ENCODE results near the gene CFC1.
"Not testable (repeated sequence)": the region's sequence is repeated elsewhere in the genome, so short reads cannot be mapped to it uniquely, and the experiment has no call there.

Gene CFC1

DNA sequence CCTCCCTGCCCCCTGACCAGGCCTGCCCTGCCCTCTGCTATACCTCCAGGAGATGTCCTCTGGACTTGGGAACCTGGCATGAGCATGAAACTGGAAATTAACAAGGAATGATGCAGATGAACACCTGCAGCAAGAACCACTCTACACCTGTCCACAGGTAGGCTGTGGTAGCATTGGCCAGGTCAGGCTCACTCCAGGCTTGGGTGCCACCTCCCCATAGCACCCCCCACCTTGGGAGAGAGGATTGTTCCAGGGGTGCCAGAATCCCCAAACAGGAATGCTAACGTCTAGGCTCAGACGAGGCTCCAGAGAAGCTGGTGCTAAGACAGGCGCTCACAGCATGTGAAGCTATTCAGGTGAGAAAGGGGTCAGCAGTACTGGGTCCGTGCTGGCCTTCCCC is 5.4 kb downstream of the CFC1 start:
- not testable (repeated sequence) for H3K36me3 ChIP-seq (ENCODE audit: control insufficient read depth, insufficient read depth, low read length); DNase-seq (ENCODE audit: extremely low read depth, insufficient read length); H3K27me3 ChIP-seq (replicated peaks; ENCODE audit: control insufficient read depth, insufficient read depth, low read length); H3K4me3 ChIP-seq (replicated peaks; ENCODE audit: low read depth, low read length)

DNA sequence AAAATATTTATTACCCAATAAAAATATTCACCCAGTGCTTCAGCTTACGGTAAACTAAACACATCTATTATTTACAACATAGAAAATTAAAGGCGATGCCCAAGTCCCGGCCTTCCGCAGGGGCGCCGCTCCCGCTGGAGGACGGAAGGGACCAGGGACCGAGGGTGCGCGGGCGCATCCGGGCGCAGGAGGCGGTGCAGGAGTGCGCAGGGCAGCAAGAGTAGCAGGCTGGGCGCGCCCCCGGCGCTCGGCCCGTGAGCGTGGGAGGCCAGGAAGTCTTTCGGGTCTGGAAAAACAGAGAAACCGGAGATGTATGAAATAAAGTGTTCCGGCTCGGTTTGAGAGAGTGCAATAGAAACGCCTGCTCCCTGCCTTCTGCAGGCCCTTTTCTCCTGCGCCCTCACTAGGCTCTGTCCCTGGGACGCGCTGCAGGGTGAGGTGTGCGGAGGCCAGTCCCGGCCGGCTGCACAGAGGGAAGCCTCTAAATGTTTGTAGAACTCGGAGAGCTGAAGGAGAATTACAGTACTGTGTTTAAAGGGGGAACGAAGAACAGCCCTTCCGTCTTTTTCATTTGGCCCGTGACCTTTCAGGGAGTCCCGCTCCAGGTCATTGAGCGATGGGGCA is 6.5 kb downstream of the CFC1 start:
- not testable (repeated sequence) for H3K27me3 ChIP-seq (replicated peaks; ENCODE audit: control insufficient read depth, insufficient read depth, low read length); H3K4me3 ChIP-seq (replicated peaks; ENCODE audit: low read depth, low read length)

GRCh38 chr2:130590842-130591359 is 8.5 kb downstream of the CFC1 start:
- H3K4me3 ChIP-seq (replicated peaks; ENCODE audit: low read depth, low read length); DNase-seq (ENCODE audit: extremely low read depth, insufficient read length); H3K27me3 ChIP-seq (replicated peaks; ENCODE audit: control insufficient read depth, insufficient read depth, low read length); H3K36me3 ChIP-seq (ENCODE audit: control insufficient read depth, insufficient read depth, low read length): not testable (repeated sequence)

More for the DNA sequence above, 6.5 kb downstream of the CFC1 start:
- DNase-seq (ENCODE audit: extremely low read depth, insufficient read length); H3K36me3 ChIP-seq (ENCODE audit: control insufficient read depth, insufficient read depth, low read length): not testable (repeated sequence)

DNA sequence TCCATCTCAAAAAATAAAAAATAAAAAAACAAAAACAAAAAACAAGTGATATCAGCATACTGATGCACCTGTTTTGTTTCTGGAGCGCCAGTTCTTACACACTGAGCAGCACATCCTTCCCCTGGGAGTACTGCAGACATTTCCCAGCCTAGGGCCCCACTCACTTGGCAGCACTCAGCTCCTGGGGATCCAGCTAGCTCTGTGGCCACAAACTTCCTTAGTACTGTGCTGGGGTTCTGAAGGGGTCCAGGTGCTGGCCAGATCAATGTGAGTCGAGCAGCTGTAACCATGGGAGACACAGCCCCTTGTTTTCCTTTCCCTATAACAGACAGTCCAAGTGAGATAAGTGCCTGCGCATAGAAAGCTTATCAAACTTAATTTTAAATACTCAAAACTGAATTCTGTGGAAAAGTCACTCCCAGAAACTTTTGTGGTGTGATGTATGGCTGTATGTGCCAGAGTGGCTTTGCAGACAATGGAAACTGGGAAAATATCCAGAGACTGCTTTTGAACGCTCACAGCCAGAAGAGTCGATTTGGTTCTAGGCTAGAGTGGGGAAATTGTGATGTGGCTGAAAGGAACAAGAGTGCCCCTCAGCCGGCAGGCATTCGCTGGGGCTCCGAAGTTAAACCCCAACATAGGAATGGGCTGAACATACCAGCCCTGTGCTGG is 9.1 kb downstream of the CFC1 start:
- H3K36me3 ChIP-seq (ENCODE audit: control insufficient read depth, insufficient read depth, low read length); H3K4me3 ChIP-seq (replicated peaks; ENCODE audit: low read depth, low read length); DNase-seq (ENCODE audit: extremely low read depth, insufficient read length); H3K27me3 ChIP-seq (replicated peaks; ENCODE audit: control insufficient read depth, insufficient read depth, low read length): not testable (repeated sequence)

DNA sequence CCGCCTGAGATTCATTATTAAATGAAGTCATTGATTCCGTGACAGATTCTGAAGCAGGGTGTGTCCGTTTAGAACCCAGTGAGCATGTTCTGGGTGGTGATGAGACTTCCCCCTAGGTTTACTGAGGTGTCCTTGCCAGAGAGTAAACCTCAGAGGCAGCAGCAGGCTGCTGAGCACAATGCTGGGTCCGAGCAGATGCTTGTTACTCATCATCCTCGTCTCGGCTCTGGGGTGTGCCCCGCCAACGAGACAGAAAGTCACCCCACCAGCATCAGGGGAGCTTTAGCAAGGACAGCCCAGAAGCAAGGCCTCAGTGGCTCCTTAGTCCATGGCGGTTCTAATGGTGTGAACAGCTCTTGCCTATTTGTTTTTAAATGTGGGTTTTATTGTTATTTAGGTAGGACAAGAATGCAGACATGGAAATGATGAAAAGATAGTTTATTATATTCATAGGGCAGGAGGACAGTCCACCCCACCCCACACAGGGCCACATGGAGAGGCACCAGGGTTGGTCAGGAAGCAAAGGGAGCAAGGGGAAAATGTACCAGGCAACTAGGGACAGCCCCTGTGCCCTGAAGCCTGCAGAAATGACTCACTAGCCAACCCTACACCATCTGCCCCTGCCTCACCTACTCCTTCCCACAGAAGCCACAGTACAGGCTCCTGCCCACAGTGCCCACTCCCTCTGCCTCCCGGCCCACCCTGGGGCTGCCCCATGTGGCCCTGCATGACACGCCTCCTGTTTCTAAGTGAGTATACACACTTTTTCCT is 10.5 kb downstream of the CFC1 start:
- H3K27me3 ChIP-seq (replicated peaks; ENCODE audit: control insufficient read depth, insufficient read depth, low read length); DNase-seq (ENCODE audit: extremely low read depth, insufficient read length): not testable (repeated sequence)

DNA sequence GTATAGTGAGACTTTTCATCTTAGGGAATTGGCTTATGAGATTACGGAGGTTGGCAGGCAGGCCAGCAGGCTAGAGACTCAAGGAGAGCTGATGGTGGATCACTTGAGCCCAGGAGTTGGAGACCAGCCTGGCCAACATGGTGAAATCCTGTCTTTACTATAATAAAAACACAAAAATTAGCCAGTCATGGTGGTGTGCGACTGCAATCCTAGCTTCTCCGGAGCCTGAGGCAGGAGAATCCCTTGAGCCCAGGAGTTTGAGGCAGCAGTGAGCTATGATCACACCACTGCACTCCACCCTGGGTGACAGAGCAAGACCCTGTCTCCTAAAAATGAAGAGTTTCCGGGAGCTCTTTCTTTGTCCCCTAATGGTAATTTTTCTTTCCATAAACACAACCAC is 14.6 kb downstream of the CFC1 start:
- not testable (repeated sequence) for H3K36me3 ChIP-seq (ENCODE audit: control insufficient read depth, insufficient read depth, low read length); DNase-seq (ENCODE audit: extremely low read depth, insufficient read length); H3K27me3 ChIP-seq (replicated peaks; ENCODE audit: control insufficient read depth, insufficient read depth, low read length); H3K4me3 ChIP-seq (replicated peaks; ENCODE audit: low read depth, low read length)

More for the DNA sequence above, 10.5 kb downstream of the CFC1 start:
- not testable (repeated sequence) for H3K4me3 ChIP-seq (replicated peaks; ENCODE audit: low read depth, low read length); H3K36me3 ChIP-seq (ENCODE audit: control insufficient read depth, insufficient read depth, low read length)

DNA sequence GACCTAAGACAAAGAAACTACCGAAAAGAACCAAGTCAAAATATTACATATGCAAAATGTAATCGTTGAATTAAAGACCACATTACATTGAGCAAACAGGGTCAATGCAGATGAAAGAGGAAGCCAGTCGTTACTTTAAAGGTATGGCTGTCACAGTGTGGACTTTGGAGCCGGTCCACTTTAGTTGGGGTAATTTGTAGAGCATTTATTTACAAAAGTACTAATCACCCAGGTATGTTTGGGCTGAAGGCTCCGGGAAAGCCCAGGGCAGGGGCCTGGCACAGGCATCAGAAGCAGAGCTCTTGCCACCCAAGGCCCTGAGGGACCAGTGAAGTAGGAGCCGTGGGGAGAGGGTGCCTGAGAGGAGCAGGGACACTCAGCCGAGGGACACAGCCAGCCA is 15.8 kb downstream of the CFC1 start:
- H3K4me3 ChIP-seq (replicated peaks; ENCODE audit: low read depth, low read length); DNase-seq (ENCODE audit: extremely low read depth, insufficient read length): not testable (repeated sequence)

GRCh38 chr2:130582970-130583369 is 16.4 kb downstream of the CFC1 start:
- not testable (repeated sequence) for DNase-seq (ENCODE audit: extremely low read depth, insufficient read length); H3K4me3 ChIP-seq (replicated peaks; ENCODE audit: low read depth, low read length); H3K36me3 ChIP-seq (ENCODE audit: control insufficient read depth, insufficient read depth, low read length); H3K27me3 ChIP-seq (replicated peaks; ENCODE audit: control insufficient read depth, insufficient read depth, low read length)

More for the DNA sequence above, 15.8 kb downstream of the CFC1 start:
- not testable (repeated sequence) for H3K36me3 ChIP-seq (ENCODE audit: control insufficient read depth, insufficient read depth, low read length); H3K27me3 ChIP-seq (replicated peaks; ENCODE audit: control insufficient read depth, insufficient read depth, low read length)

GRCh38 chr2:130581491-130581890 is 17.9 kb downstream of the CFC1 start:
- DNase-seq (ENCODE audit: extremely low read depth, insufficient read length); H3K36me3 ChIP-seq (ENCODE audit: control insufficient read depth, insufficient read depth, low read length); H3K27me3 ChIP-seq (replicated peaks; ENCODE audit: control insufficient read depth, insufficient read depth, low read length); H3K4me3 ChIP-seq (replicated peaks; ENCODE audit: low read depth, low read length): not testable (repeated sequence)

DNA sequence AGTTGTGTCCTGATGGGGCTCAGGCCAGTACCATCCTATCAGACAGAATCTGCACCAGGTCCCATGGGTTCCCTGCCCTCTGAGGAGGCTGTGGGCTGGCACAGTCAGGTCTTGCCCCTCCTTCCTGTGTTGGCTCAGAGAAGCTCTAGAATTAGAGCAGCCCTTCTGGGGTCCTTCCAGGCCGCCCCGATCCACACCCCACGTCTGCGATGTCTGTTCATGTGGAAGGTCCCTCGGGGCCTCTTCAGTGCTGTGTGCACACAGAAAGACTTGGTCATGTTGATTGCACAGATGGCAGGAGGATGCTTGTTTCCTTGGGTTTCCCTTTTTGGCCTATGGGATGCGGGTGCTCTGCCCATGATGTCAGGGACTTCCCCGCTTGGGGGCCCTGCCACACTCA is 20.3 kb downstream of the CFC1 start:
- not testable (repeated sequence) for H3K4me3 ChIP-seq (replicated peaks; ENCODE audit: low read depth, low read length); H3K36me3 ChIP-seq (ENCODE audit: control insufficient read depth, insufficient read depth, low read length); H3K27me3 ChIP-seq (replicated peaks; ENCODE audit: control insufficient read depth, insufficient read depth, low read length); DNase-seq (ENCODE audit: extremely low read depth, insufficient read length)

- H3K27me3 ChIP-seq (replicated peaks; ENCODE audit: control insufficient read depth, insufficient read depth, low read length); H3K36me3 ChIP-seq (ENCODE audit: control insufficient read depth, insufficient read depth, low read length); DNase-seq (ENCODE audit: extremely low read depth, insufficient read length); H3K4me3 ChIP-seq (replicated peaks; ENCODE audit: low read depth, low read length): not testable (repeated sequence)
These were observed 21.8 kb downstream of the CFC1 start for GRCh38 chr2:130577559-130577958.

- not testable (repeated sequence) for H3K4me3 ChIP-seq (replicated peaks; ENCODE audit: low read depth, low read length); DNase-seq (ENCODE audit: extremely low read depth, insufficient read length); H3K36me3 ChIP-seq (ENCODE audit: control insufficient read depth, insufficient read depth, low read length); H3K27me3 ChIP-seq (replicated peaks; ENCODE audit: control insufficient read depth, insufficient read depth, low read length)
These were observed 23.1 kb downstream of the CFC1 start for GRCh38 chr2:130576209-130576784.

DNA sequence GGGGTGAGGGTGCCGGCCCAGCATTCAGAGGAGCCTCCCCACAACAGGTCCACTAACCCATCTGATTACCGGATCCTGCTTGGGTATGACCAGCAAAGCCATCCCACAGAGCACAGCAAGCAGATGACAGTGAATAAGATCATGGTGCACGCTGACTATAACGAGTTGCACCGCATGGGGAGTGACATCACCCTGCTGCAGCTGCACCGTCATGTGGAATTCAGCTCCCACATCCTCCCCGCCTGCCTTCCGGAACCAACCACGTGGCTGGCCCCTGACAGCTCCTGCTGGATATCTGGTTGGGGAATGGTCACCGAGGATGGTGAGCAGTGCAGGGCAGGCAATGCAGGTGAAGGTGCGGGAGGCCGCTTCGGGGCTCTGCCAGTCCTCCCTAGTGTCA is 25.1 kb downstream of the CFC1 start:
- DNase-seq (ENCODE audit: extremely low read depth, insufficient read length); H3K27me3 ChIP-seq (replicated peaks; ENCODE audit: control insufficient read depth, insufficient read depth, low read length); H3K4me3 ChIP-seq (replicated peaks; ENCODE audit: low read depth, low read length); H3K36me3 ChIP-seq (ENCODE audit: control insufficient read depth, insufficient read depth, low read length): not testable (repeated sequence)

- not testable (repeated sequence) for H3K36me3 ChIP-seq (ENCODE audit: control insufficient read depth, insufficient read depth, low read length)
These were observed 27.4 kb downstream of the CFC1 start for GRCh38 chr2:130571929-130572328.

More at GRCh38 chr2:130571929-130572328, 27.4 kb downstream of the CFC1 start:
- H3K27me3 ChIP-seq (replicated peaks; ENCODE audit: control insufficient read depth, insufficient read depth, low read length); DNase-seq (ENCODE audit: extremely low read depth, insufficient read length); H3K4me3 ChIP-seq (replicated peaks; ENCODE audit: low read depth, low read length): not testable (repeated sequence)
